Fibroblast of lung (primary cell): ENCODE measurements around the gene MAGI2. TPM values are rescaled to one million over a fixed set of nuclear protein-coding genes. Genes with fewer than 3 reads are reported as not detected.
A peak's percentile ranks its signal among the peaks of the same experiment; 100 is the strongest.

Source experiments
- DNase-seq, 2 donors: peaks; one replicate each; pipeline versions ENCODE4 v3.0.0 to v3.0.0-alpha.2; 2010; ENCODE audit warnings: low read depth in 2 of 2
- H2AFZ ChIP-seq: 2 replicates; pipeline ENCODE4 v1.5.1; 2012; ENCODE audit warnings: low read length, control low read depth, inconsistent platforms
- H3K27ac ChIP-seq: 2 replicates; pipeline ENCODE4 v1.5.1; 2011; ENCODE audit warnings: low read length, control low read depth; ENCODE audit not compliant: insufficient read depth
- H3K27me3 ChIP-seq: 2 replicates; pipeline ENCODE4 v1.5.1; 2011; ENCODE audit warnings: mild to moderate bottlenecking, low read length; ENCODE audit not compliant: control insufficient read depth, insufficient read depth
- H3K36me3 ChIP-seq: 2 replicates; pipeline ENCODE4 v1.5.1; 2011; ENCODE audit warnings: low read length; ENCODE audit not compliant: control insufficient read depth, insufficient read depth
- H3K4me1 ChIP-seq: 2 replicates; pipeline ENCODE4 v1.5.1; 2011; ENCODE audit warnings: low read length; ENCODE audit not compliant: control insufficient read depth, insufficient read depth; ENCODE audit errors: extremely low read depth
- H3K4me2 ChIP-seq: 2 replicates; pipeline ENCODE4 v1.5.1; 2011; ENCODE audit warnings: low read length, control low read depth; ENCODE audit not compliant: insufficient read depth; ENCODE audit errors: extremely low read depth
- H3K4me3 ChIP-seq, 4 experiments: fragments of 200-600 bp in 1 of 4; sonication (generic) in 1 of 4; replicated peaks in 1 of 4; 2 replicates each; pipeline ENCODE4 v1.5.1; 2011 to 2016; ENCODE audit warnings: low read length in 4 of 4, low read depth in 3 of 4, mild to moderate bottlenecking in 3 of 4, control low read depth in 2 of 4, inconsistent platforms in 1 of 4, mixed read lengths in 1 of 4; ENCODE audit not compliant: insufficient read depth in 1 of 4; ENCODE audit errors: control extremely low read depth in 1 of 4
- H3K79me2 ChIP-seq: 2 replicates; pipeline ENCODE4 v1.5.1; 2012; ENCODE audit warnings: mild to moderate bottlenecking, low read length, inconsistent platforms; ENCODE audit not compliant: control insufficient read depth, insufficient read depth
- H3K9ac ChIP-seq: 2 replicates; pipeline ENCODE4 v1.5.1; 2011; ENCODE audit warnings: mild to moderate bottlenecking, low read length, control low read depth; ENCODE audit not compliant: insufficient read depth
- H3K9me3 ChIP-seq: 2 replicates; pipeline ENCODE4 v1.5.1; 2012; ENCODE audit warnings: low read depth, low read length; ENCODE audit not compliant: control insufficient read depth, insufficient read depth
- H4K20me1 ChIP-seq: 2 replicates; pipeline ENCODE4 v1.5.1; 2011; ENCODE audit warnings: low read length; ENCODE audit not compliant: control insufficient read depth, insufficient read depth; ENCODE audit errors: extremely low read depth
- CTCF ChIP-seq, 2 donors: IDR thresholded peaks in 1 of 2; conservative IDR thresholded peaks in 1 of 2; 1 replicate in 1 of 2; 2 replicates in 1 of 2; pipeline ENCODE4 v1.5.1; 2011 to 2012; ENCODE audit warnings: low read length in 2 of 2, control low read depth in 1 of 2, inconsistent platforms in 1 of 2, low read depth in 1 of 2, mild to moderate bottlenecking in 1 of 2
- EZH2 ChIP-seq: IDR thresholded peaks from 2 replicates; pipeline ENCODE4 v1.5.1; 2012; ENCODE audit warnings: low read length, control low read depth, mild to moderate bottlenecking; ENCODE audit errors: missing control alignments
- polyA minus RNA-seq: library from RNA; depleted of rRNA, polyadenylated mRNA; stranded (reverse); fragments of >200 nt; gene quantifications from 2 replicates; pipeline ENCODE4 v1.2.3, GENCODE V29; 2011; ENCODE audit warnings: low replicate concordance
- polyA plus RNA-seq, 2 donors: library from polyadenylated mRNA; depleted of rRNA in 1 of 2; stranded (reverse) in 1 of 2; unstranded in 1 of 2; fragments of >200 nt; gene quantifications; 2 replicates each; pipeline ENCODE4 v1.2.1, GENCODE V29; 2011 to 2012; ENCODE audit warnings: missing spikeins in 1 of 2
- total RNA-seq: library from RNA; depleted of rRNA; stranded (reverse); fragments of >200 nt; gene quantifications from 2 replicates; pipeline ENCODE4 v1.2.1, GENCODE V29; 2014

The MAGI2 gene
- total RNA-seq (9.2 and 17.0 TPM in 2 replicates), polyA plus RNA-seq (1.6 and 1.8 TPM in 2 replicates), polyA minus RNA-seq (8.2 and 9.5 TPM in 2 replicates)
- 3.9 and 5.0 TPM in 2 replicates for polyA plus RNA-seq (2012)

- Histone ChIP-seq H3K36me3 (no peaks in the 10 kb centered on the region), H3K9ac (peak within 1 kb of the TSS; percentile 93), H3K27me3 (no peaks in the 10 kb centered on the region), H3K27ac (peak within 1 kb of the TSS; percentile 98), H3K9me3 (no peaks in the 10 kb centered on the region), H3K4me1 (peaks cover 3% of the 10 kb centered on the region), H3K4me2 (peak within 1 kb of the TSS; percentile 90), H3K79me2 (peaks cover 81% of the 10 kb centered on the region), H3K4me3 (peak within 1 kb of the TSS; percentile 86 to 93 (median 88)), H4K20me1 (no peaks in the 10 kb centered on the region), H2AFZ (peak within 1 kb of the TSS; percentile 90)
- TF ChIP-seq EZH2 (no peak), CTCF (conservative IDR thresholded peaks at IDR 0.05 in 1 of 2, IDR thresholded peaks at IDR 0.05 in 1 of 2; ENCODE audit: low read depth in 1 of 2, low read length in 2 of 2) (no peak)
- DNase-seq = peak; percentile 82 to 91
These were observed at the start of gene MAGI2 for GRCh38 chr7:79453558-79454360. Gene MAGI2 (minus strand): TSS chr7:79453667. CDS start chr7:79453320, 347 bp downstream.

- Histone ChIP-seq H3K27ac (no peak overlapping the region), H3K4me2 (no peak overlapping the region), H3K9me3 (no peaks in the 10 kb centered on the region), H3K4me3 (no peak overlapping the region), H4K20me1 (no peaks in the 10 kb centered on the region), H3K27me3 (no peaks in the 10 kb centered on the region), H3K4me1 (no peaks in the 10 kb centered on the region), H3K9ac (no peak overlapping the region), H3K36me3 (no peaks in the 10 kb centered on the region), H2AFZ (no peak overlapping the region), H3K79me2 (no peaks in the 10 kb centered on the region)
- no peak for DNase-seq
- TF ChIP-seq EZH2 (no peak), CTCF (conservative IDR thresholded peaks at IDR 0.05 in 1 of 2, IDR thresholded peaks at IDR 0.05 in 1 of 2; ENCODE audit: low read depth in 1 of 2, low read length in 2 of 2) (no peak)
These were observed 48.7 kb upstream of the MAGI2 start for GRCh38 chr7:79502151-79502550.

- no peaks in the 10 kb centered on the region for H3K27me3 ChIP-seq
- H2AFZ ChIP-seq = no peak overlapping the region
- no peaks in the 10 kb centered on the region for H3K4me1 ChIP-seq
- H3K4me3 ChIP-seq = no peak overlapping the region
- no peak overlapping the region for H3K27ac ChIP-seq
- no peaks in the 10 kb centered on the region for H3K79me2 ChIP-seq
- H4K20me1 ChIP-seq = no peaks in the 10 kb centered on the region
- H3K9me3 ChIP-seq = no peaks in the 10 kb centered on the region
- H3K36me3 ChIP-seq = no peaks in the 10 kb centered on the region
- no peak for DNase-seq
- no peak overlapping the region for H3K4me2 ChIP-seq
- no peak for TF ChIP-seq CTCF (conservative IDR thresholded peaks at IDR 0.05 in 1 of 2, IDR thresholded peaks at IDR 0.05 in 1 of 2; ENCODE audit: low read depth in 1 of 2, low read length in 2 of 2)
- TF ChIP-seq EZH2 = no peak
- H3K9ac ChIP-seq = no peak overlapping the region
These were observed 47.3 kb upstream of the MAGI2 start for GRCh38 chr7:79500759-79501158.
